Measurements from ENCODE around the gene IRF4.

- TF ChIP-seq CTCF (IDR thresholded peaks at IDR 0.05) (no peak), POLR2A (IDR thresholded peaks at IDR 0.05) (no peak)
Measured at GRCh38 chr6:431986-432385, 40.4 kb downstream of the IRF4 start.

Data from testis (tissue), 2 donors.